Hepatocyte (in vitro differentiated cells): Measurements from ENCODE around the gene ADGRB3.

ENCODE experiments used
- EZH2 ChIP-seq: fragments of 200-600 bp; sonication (generic); IDR thresholded peaks from 2 replicates; pipeline ENCODE4 v1.6.1; 2016; ENCODE audit warnings: antibody characterized with exemption, mild to moderate bottlenecking, borderline replicate concordance
- EZH2phosphoT487 ChIP-seq: fragments of 200-600 bp; sonication (generic); IDR thresholded peaks from one replicate; pipeline ENCODE4 v1.6.1; 2018; ENCODE audit warnings: antibody characterized with exemption, mild to moderate bottlenecking, low read depth, moderate library complexity; ENCODE audit not compliant: unreplicated experiment, severe bottlenecking
- TF ChIP-seq, protein P1 (sequence below): fragments of 200-600 bp; sonication (generic); IDR thresholded peaks from 2 replicates; pipeline ENCODE4 v1.5.1; 2016; ENCODE audit warnings: antibody characterized with exemption, mild to moderate bottlenecking; ENCODE audit not compliant: poor library complexity

GRCh38 chr6:69064226-69064625, 429.1 kb downstream of the ADGRB3 start:
- TF ChIP-seq, protein P1, sequence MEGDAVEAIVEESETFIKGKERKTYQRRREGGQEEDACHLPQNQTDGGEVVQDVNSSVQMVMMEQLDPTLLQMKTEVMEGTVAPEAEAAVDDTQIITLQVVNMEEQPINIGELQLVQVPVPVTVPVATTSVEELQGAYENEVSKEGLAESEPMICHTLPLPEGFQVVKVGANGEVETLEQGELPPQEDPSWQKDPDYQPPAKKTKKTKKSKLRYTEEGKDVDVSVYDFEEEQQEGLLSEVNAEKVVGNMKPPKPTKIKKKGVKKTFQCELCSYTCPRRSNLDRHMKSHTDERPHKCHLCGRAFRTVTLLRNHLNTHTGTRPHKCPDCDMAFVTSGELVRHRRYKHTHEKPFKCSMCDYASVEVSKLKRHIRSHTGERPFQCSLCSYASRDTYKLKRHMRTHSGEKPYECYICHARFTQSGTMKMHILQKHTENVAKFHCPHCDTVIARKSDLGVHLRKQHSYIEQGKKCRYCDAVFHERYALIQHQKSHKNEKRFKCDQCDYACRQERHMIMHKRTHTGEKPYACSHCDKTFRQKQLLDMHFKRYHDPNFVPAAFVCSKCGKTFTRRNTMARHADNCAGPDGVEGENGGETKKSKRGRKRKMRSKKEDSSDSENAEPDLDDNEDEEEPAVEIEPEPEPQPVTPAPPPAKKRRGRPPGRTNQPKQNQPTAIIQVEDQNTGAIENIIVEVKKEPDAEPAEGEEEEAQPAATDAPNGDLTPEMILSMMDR: no peak
- no peak for TF ChIP-seq EZH2phosphoT487
- TF ChIP-seq EZH2: no peak
